Limb (tissue), 2 donors: ENCODE results near the gene WDR27.

Experiments
- DNase-seq, 2 donors: peaks; one replicate each; pipeline ENCODE4 v3.0.0-alpha.2; 2016; ENCODE audit errors: extremely low spot score in 2 of 2

WDR27 gene

GRCh38 chr6:169568314-169569087, 133.3 kb downstream of the WDR27 start:
- DNase-seq = no peak

DNA sequence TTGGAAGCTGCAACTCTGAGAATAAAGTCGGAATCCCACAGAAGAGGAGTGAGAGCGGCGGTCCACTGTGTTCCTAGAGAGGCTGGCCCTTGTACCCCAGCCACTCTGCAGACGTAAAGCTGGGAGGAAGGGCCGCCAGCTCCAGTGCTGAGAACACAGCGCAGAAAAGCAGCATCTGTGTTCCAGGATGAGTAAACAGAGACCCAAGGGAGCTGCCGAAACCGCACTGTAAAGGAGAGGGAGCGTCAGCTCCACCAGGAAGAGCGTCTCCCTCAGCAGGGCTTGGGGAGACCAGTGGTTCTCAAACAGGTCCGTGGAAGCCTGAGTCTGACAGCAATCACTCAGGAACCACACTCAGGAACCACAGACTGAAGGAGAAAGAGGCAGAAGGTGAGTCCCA, 134.0 kb downstream of the WDR27 start:
- DNase-seq = no peak

DNA sequence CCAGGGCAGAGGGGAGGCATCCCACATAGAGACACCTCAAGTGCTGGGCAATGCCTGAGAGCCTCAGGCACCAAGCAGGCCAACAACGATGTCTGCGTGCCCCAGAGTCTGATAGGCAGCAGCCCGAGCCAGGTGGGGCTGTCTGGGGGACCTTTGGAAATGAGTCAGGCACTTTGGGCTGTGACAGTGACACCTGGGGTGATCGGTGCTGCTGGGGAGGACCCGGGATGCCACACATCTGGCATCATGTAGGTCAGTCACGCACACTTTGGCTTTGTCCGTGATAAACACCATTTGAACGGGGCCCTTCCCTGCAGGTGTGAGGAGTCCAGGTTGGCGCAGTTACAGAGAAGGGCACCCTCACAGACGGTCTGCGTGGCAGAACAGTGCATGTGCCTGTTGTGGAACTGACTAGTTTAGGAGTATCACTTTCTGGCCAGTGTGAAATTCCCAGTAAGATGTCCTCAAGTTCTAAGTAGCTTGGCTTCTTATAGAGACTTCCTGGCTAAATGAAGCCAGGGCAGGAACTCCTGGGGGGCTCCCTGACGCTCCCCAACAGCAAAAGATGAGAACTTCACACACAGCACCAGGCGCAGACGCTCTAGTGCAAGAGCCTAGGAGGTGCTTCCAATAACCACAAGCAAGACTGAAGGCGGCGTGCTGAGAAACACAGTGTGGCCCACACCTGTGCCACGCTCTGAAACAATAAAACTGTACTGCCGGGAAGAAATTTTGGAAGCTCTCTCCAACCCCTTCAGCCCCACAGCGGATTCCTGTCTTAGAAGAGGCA, 134.7 kb downstream of the WDR27 start:
- no peak for DNase-seq

- no peak for DNase-seq
Observed at GRCh38 chr6:169566319-169566718, 135.5 kb downstream of the WDR27 start.

GRCh38 chr6:169564453-169565240, 137.2 kb downstream of the WDR27 start:
- no peak for DNase-seq

GRCh38 chr6:169561665-169562064, 140.2 kb downstream of the WDR27 start:
- DNase-seq = no peak

DNA sequence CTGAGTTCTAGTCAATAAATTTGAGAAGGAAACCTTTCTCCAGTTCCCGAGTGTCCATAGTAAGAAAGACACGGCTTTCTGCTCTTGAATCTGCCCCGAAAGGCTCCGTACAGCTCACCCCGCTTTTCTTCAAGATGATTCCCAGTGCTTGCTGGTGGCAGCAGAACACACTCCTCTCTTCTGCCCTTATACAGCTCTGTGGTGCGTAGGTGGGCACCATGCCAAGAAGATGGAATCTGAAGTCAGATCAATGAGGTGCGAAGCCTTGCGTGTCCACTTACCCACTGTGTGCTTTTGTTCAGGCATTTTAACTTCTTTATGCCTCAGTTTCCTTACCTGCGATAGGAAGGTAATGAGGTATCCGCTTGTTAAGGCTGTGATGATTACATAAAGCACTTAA, 142.2 kb downstream of the WDR27 start:
- no peak for DNase-seq

DNA sequence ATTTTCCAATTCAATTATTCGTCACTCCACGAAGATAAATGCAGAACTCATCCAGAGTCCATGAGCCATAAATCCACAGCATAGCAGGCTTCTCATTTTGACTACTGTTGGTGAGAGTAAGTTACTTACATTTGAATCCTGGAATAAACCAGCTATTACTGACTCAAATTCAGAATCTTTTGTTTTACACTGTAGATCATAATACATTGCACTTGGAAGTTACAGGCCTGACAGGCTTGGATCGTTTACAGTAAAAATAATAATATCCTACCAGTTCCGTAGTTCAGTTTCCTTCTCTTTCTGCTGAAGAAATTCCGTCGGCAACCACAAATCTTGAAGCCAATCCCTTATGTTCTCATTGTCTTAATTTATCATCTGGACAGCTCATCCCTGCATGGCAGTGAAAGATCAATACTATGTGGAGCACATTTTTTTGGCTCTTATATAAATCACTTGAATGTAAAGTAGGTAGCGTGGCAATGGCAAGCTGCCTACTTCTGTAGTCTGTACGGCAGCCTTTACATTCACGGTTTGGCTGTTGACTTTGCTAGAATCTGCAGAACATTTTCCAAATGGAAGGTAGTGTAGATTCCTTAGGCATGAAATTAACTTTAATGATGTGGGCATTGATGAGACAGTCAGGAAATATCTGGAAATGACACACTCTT, 142.9 kb downstream of the WDR27 start:
- DNase-seq = peak in 1 of 2 donors; percentile 54

GRCh38 chr6:169558378-169558773, 143.5 kb downstream of the WDR27 start:
- no peak for DNase-seq

DNA sequence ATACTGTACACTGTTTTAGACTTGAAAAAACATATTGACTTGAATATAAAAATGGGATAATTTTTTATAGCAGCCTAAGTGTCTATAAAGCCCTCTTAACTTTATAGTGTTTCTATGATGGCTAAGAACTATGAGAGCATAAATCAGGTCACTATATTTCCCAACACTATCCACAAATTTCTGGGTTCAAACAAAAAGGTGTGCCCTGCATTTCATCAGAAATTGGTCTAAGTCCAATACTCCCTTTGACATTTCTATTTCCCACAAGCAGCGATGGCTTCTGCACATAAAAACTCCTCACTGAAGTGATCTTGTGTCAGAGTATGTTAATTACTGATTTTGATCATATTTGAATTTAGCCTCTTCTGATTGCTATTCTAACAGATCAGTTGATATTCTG, 143.9 kb downstream of the WDR27 start:
- DNase-seq = no peak

GRCh38 chr6:169556758-169557548, 144.9 kb downstream of the WDR27 start:
- DNase-seq = no peak

GRCh38 chr6:169555971-169556617, 145.7 kb downstream of the WDR27 start:
- no peak for DNase-seq

DNA sequence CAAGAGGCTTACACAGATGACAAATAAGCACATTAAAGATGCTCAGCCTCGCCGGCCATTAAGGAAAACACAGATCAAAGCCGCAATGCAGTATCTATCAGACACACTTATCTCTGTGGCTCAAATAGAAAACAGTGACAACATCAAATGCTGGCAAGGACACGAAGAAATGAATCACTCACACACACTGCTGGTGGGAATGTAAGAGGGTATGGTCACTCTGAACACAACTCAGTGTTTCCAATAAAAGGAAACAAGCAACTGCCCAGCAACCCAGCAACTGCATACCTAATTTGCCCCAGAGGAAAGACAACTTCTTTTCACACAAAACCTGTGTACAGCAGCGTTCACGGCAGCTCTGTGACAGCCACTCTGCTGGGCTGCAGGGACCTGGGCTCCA, 155.8 kb downstream of the WDR27 start:
- no peak for DNase-seq

DNA sequence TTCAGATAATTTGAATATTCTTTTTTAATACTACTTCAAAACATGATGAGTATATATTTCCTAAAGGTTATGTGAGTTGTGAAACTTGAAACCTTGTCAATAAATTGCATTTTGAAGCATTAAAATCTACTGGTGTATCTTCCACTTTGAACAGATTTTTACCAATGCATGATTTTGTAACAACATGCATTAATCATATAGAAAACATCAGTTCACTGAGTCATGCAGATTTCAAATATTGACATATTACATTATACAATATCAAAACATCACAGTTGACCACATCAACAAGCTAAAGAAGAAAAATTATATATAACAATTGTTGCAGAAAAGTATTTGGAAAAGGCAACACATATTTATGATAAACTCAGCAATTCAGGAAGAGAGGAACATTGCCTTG, 158.1 kb downstream of the WDR27 start:
- DNase-seq = no peak

- DNase-seq = no peak
Observed at GRCh38 chr6:169542491-169542890, 159.3 kb downstream of the WDR27 start.

- no peak for DNase-seq
Observed at GRCh38 chr6:169539176-169539897, 162.5 kb downstream of the WDR27 start.

DNA sequence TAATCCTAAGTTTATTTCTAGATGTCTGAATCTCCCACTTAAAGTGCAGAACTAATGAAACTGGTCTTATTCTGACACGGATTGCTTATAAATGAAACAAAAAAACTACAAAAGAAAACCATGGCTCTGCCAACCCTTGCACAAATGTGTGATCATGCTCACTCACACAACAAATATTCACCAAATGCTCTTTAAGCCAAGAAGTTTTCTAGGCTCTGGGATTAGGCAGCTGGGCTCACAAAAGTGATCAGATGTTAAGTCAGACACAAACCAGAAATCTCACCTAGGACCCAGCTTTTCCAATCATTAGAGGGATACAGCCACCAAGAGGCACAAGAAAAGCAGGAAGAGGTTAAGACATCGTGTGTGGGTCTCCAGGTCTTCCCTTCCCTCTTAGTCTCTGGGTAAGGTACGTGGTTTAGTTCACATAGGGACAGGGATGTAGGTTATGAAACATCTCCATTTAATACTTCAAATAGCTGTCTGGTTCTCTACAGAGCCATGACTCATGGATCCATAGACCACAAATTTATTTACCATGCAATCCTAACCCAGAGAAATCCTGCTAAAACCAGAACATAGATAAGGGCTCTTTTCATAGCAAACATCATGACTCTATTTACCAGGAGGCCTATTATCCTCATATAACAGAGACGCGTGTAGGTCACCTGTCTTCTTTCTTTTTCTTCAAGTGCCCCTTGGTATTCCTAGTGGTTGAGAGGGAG, 165.2 kb downstream of the WDR27 start:
- no peak for DNase-seq

GRCh38 chr6:169534039-169534421, 167.8 kb downstream of the WDR27 start:
- no peak for DNase-seq
